ENCODE measurements around the gene CYBA.

Gene CYBA

GRCh38 chr16:88662843-88663606, 12.2 kb upstream of the CYBA start, which contains the start of gene MVD:
Gene MVD, minus strand, starts transcription at chr16:88663091. Its CDS starts 11 bp downstream, at chr16:88663080.
- DNase-seq (ENCODE audit: low read depth in 3 of 3, low spot score in 1 of 3) = peak; percentile 85 to 90 (median 90)

DNA sequence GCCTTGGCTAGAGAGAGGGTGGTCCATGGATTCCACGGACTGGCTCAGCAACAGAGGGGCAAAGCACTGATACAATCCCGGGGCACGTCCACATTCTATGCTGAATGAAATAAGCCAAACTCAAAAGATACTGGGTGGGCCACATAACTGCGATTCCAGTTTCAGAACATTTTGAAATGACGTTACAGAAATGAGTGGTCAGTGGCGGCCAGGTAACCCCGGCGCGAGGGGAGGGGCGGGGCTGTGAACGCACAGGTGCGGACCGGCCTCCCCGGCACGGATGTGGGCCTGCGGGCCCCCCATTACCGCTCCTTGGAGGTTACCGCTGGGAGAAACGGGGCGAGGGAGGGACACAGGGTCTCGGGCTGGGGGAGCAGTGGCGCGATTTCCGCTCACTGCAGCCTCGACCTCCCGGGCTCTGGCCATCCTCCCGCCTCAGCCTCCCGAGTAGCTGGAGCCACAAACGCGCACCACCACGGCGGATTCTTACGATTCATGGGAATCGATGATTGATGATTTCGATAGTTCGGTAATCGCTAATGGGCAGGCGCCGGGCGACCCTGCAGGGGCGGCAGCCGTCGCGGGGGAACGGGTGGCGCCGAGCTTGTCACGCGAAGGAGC, 11.5 kb upstream of the CYBA start:
- no peak for DNase-seq (ENCODE audit: low read depth in 3 of 3, low spot score in 1 of 3)

DNA sequence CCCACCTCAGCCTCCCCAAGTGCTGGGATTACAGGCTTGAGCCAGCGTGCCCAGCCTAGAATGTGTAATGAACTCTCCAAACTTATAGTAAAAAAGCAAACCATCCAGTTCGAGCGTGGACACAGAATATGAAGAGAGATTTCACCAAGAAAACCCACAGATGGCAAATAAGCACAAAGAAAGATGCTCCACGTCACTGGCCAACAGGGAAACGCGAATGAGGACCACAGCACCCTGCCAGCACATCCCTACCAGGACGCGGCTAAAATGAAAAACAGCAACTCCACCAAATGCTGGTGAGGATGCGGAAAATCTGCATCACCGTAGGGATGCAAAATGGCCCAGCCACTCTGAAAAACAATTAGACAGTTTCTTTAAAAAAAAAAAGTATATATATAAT, 10.6 kb upstream of the CYBA start:
- no peak for DNase-seq (ENCODE audit: low read depth in 3 of 3, low spot score in 1 of 3)

DNA sequence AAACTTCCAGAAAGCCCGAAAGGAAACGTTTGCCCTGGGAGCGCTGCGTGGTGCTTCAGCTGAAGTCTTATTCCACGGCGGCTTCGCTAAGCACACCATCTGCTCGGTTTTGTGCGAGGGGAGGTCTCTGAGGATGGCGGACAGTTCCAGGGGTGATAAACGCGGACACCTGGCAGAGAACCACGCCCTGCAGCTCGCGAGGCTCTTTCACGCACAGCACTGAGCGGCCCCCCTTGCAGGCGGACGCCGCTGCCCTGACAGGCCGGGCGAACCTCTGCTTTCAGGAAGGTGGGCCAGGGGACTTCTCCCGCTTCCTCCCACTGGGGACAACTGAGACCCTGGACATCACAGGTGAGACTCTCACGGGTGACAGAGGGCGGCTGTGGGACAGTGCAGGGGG, 8.3 kb upstream of the CYBA start:
- no peak for DNase-seq (ENCODE audit: low read depth in 3 of 3, low spot score in 1 of 3)

GRCh38 chr16:88658714-88659113, 7.9 kb upstream of the CYBA start:
- DNase-seq (ENCODE audit: low read depth in 3 of 3, low spot score in 1 of 3) = no peak

DNA sequence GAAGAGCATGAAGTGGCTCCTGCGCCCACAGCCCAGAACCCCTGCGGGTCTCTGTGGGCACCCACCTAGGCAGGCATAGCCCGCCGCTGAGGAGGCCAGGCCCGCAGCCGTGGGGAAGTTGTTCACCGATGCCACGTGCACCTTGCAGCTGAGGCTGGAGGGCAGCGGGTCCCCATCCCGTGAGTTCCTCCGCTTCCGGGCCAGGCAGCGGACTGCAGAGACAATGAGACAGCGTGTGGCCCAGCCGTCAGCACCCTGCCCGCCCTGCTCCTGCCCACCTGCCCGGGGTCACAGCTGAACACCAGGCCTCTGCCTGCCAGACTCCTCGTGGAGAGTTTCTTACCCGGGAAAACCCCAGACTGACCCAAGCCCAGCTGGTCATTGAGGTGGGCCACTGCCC, 6.5 kb upstream of the CYBA start:
- no peak for DNase-seq (ENCODE audit: low read depth in 3 of 3, low spot score in 1 of 3)

DNA sequence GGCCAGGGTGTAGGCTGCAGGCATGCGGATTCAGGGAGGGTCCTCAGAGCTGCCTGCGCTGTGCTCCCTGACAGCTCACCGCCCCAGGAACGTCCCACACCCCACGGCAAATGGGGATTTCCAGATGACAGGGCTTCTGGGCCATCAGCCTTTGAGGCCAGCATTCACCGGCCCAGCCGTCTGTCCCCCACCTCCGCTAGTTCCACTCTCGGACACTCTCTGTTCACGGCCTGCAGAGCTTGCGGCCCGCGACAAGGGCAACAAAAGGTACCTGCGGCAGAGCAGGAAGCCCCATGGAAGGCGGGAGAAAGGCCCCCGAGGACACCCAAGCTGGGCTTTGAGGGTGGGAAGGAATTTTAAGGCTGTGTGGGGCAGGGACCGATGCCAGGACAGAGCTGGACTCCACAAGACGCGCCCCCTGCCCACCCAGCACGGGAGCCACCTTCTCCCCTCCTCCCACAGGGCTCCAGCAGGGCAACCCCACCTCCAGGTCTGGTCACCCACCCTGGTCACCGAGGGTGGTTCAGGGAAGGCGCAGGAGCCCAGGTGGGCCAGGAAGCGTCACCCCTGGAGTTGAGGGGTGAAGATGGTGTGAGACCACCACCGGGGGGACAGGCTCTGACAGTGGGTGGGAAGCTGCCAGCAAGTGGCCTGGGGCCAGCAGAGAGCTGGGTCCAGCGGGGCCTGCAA, 5.6 kb upstream of the CYBA start:
- no peak for DNase-seq (ENCODE audit: low read depth in 3 of 3, low spot score in 1 of 3)

- no peak for DNase-seq (ENCODE audit: low read depth in 3 of 3, low spot score in 1 of 3)
Measured at GRCh38 chr16:88655733-88656281, 5.0 kb upstream of the CYBA start.

DNA sequence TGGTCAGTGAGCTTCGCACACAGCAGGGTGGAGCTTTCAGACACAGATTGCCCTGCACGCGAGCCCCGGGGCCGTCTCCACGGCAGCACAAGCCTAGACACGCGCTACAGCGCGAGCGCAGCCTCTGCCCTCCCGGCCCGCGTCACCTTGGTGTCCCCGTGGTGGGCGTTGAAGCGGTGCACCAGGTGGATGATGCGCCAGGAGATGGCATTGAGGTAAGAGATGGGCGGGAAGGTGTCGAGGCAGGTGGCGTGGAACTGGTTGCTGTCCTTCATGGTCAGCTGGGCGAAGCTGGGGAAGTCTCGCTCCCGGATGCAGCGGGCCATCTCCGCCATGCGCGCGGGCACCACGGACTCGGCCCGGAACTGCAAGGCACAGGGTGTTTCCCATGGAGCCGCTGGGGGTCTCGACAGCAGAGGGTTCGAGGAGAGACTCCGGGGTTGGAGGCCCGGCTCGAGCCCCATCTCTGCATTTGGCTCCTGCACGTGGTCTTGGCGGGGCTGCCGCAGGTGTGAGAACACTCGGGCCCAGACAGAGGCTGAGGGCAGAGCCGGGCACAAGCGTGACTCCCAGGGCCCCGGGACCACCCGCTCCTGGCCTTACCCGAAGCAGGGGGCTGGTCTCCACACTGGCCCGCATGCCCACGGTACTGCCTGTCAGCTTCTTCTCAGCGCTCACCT, 4.3 kb upstream of the CYBA start:
- no peak for DNase-seq (ENCODE audit: low read depth in 3 of 3, low spot score in 1 of 3)

DNA sequence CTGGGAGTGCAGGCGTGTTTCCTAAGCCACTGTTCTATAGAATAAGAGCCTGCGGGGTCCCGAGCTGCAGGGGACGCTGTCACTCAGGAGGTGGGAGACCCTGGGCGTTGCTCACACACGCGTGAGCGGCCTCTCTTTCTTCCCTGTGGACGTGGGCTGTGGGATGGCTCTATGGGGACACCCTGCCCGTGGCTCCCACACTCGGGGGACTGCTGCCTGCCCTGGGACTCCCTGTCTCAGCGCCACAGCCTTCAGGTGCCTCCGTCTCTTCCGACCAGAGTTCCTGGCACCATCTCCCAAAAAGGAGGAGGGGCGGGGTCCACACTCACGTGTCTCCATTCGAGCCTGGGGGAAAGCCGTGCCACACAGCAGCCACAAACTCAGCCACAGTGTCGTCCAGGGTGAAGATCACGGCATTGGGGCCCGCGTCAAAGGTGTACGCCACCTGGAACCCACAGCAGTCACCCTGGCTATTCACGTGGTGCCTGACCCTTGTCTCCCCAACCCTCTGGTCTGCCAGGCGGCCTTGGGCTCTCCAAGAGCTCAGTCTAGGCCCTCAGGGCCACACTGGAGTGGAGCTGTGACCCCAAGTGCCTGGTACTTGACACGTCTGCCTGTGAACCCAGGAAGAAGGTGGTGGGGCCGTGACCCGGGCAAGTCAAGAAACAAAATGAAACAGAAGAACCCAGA, 3.7 kb upstream of the CYBA start:
- no peak for DNase-seq (ENCODE audit: low read depth in 3 of 3, low spot score in 1 of 3)

- no peak for DNase-seq (ENCODE audit: low read depth in 3 of 3, low spot score in 1 of 3)
Measured at GRCh38 chr16:88653596-88654362, 2.9 kb upstream of the CYBA start.

DNA sequence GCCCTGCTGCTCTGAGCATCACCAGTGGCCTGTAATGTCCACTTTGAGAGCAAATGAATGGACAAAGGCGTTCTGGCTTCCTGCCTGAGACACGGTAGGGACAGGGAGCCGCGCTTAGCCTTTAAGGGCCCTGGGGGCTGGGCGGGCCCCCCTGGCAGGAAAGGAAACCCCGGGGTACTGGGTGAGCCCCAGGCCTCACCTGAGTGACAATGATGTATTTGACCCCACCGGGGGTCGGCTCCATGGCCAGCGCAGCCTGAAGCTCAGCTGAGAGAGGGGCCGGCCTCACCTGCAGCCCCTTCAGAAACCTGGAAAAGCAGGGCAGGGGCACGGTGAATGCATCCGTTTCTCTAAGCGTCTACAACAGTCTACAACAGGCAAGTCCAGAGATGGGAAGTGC, 2.2 kb upstream of the CYBA start:
- DNase-seq (ENCODE audit: low read depth in 3 of 3, low spot score in 1 of 3) = no peak

GRCh38 chr16:88652762-88653063, 1.9 kb upstream of the CYBA start:
- DNase-seq (ENCODE audit: low read depth in 3 of 3, low spot score in 1 of 3) = no peak

DNA sequence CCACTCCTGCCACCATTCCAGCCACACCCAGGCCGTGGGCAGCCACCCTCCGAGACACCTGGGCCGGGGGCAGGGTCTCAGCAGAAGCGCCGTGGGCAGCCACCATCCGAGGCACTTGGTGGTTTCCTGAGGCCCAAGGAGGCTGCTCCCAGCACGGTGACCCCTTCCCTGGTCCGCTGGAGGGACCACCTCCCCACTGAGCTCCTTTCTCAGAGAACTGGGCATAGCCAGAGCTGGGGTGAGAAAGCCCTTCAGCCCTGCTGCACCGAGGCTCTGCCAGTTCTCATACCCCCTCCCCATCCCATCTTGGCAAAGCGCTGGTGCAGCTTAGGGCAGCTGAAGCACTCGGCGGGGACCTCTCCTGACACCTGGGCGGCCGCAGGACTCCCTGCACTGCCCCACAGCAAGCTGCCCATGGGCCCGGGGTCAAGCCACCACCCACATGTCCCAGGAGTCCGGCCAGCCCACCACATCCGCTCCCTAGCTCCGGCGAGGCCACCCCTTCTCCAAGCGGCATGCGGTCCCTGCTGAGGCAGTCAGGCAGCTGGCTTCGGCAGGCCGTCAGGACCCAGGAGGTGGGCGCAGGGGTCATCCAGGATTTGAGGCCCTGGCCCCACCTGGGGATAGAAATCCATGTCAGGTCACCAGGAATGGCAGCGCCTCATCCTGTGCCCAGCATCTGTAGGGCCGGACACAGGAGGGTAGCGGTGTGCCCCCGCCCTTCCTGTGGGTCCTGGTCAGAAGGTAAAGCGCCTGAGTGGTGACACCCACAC, 1.3 kb upstream of the CYBA start:
- DNase-seq (ENCODE audit: low read depth in 3 of 3, low spot score in 1 of 3) = no peak

DNA sequence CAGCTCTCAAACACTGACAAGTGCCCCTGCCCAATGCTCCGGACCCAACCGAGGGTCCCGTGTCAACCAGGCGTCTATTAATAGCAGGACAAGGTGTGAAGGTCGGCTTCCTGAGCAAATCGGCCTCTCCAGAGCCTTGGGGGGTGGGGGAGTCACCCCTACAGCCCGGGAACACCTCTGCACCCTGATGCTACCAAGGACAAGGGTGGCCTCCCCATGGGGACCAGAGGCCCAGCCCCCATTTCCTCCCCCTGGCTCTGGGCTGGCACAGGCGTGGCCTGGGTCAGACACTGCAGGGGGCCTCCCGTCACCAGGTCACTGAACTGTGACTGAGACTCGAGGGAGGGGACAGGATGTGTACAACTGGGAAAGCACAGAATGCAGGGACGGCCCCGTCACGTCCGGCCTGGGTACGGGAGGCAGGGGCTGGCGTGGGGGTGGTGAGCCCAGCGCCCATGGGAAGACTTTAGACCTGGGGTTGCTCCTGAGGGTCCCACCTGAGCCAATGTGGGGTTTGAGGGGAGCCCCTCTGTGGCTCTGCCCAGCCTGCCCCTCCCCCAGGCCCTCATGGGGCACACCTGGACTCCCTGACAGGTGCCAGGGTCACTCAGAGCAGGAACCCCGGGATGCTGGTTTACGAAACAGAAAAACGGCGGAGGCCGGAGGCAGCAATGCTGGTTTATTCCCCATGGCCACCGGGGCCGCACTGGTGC, 579 bp upstream of the CYBA start:
- peak; percentile 22 to 49 (median 42) for DNase-seq (ENCODE audit: low read depth in 3 of 3, low spot score in 1 of 3)

DNA sequence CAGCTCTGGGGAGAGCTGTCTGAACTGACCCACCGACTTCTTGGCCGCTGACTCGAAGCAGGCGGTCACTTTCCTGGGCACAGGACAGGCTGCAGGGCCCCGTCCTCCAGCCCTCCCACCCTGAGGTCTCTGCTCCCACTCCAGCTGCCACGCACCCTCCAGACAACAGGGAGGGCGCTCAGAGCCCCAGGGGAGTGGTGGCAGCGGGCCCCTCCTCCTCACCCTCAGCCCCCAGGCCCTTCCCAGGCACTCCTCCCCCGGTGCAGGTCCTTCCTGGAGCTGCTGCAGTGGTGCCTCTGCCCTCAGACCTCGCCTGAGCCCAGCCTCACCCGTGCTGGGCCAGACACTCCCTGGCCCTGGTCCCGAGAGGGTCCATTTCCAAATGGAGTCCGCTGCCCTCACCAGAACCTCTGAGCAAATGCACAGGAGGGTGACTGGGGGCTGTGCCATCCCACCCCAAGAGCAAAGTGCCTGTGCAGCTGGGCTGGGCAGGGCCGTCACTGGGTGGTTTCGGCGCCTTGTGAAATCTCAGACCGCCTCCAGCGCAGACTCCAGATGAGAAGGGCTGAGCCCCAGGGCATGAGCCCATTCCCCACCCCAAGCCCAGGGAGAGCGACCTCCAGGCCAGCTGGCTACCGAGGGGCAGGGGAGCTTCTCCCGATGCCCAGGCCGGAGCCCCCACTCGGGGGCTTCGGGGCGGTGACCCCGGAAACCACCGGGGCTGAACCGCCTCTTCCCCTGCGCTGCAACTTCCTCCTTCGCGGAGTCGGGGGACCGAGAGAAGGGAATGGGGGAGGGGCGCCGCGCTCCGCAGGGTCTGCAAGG, 717 bp downstream of the CYBA start:
- DNase-seq (ENCODE audit: low read depth in 3 of 3, low spot score in 1 of 3) = peak in 1 of 3 donors; percentile 26

GRCh38 chr16:88649195-88649923, 1.5 kb downstream of the CYBA start:
- no peak for DNase-seq (ENCODE audit: low read depth in 3 of 3, low spot score in 1 of 3)
